LNCaP clone FGC (cell line): Measurements from ENCODE around the gene PRPF39.

Experiments used
- DNase-seq: peaks from one replicate; pipeline ENCODE4 v3.0.0-alpha.2; 2011; ENCODE audit warnings: low read depth
- H3K4me3 ChIP-seq: 2 replicates; pipeline ENCODE4 v1.5.1; 2011; ENCODE audit warnings: mild to moderate bottlenecking, low read depth, low read length, control low read depth
- CTCF ChIP-seq: IDR thresholded peaks from 2 replicates; pipeline ENCODE4 v1.5.1; 2012; ENCODE audit warnings: mild to moderate bottlenecking; ENCODE audit not compliant: control insufficient read depth, insufficient read depth; ENCODE audit errors: extremely low read depth

PRPF39 gene

DNA sequence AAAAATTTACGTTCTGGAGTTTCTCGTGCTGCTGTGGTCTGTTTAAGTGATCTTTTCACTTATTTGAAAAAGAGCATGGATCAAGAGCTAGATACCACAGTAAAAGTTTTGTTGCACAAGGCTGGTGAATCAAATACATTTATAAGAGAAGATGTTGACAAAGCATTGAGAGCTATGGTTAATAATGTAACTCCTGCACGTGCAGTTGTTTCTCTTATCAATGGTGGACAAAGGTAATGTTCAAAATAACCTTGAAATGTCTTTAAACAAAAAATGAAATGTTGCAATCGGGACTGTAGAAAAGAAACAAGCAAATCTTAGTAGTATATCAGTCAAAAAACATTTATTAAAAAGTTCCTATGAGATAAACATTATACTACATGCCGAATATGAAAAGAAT is 39.3 kb upstream of the PRPF39 start:
- no peak overlapping the region for H3K4me3 ChIP-seq
- no peak for TF ChIP-seq CTCF
- DNase-seq, result no peak

- no peak overlapping the region for H3K4me3 ChIP-seq
- no peak for TF ChIP-seq CTCF
- peak; percentile 67 for DNase-seq
Observed at GRCh38 chr14:45048385-45048784, 35.5 kb upstream of the PRPF39 start.

- DNase-seq, result no peak
- no peak overlapping the region for H3K4me3 ChIP-seq
- TF ChIP-seq CTCF, result no peak
Observed at GRCh38 chr14:45051180-45051579, 32.7 kb upstream of the PRPF39 start.

- no peak overlapping the region for H3K4me3 ChIP-seq
- DNase-seq, result no peak
- no peak for TF ChIP-seq CTCF
Observed at GRCh38 chr14:45051896-45052295, 32.0 kb upstream of the PRPF39 start.

- H3K4me3 ChIP-seq, result no peak overlapping the region
- no peak for TF ChIP-seq CTCF
Observed at GRCh38 chr14:45057349-45057748, 26.6 kb upstream of the PRPF39 start.

GRCh38 chr14:45057881-45058364 is 26.0 kb upstream of the PRPF39 start:
- no peak for DNase-seq
- H3K4me3 ChIP-seq, result no peak overlapping the region
- no peak for TF ChIP-seq CTCF

More at GRCh38 chr14:45057349-45057748, 26.6 kb upstream of the PRPF39 start:
- DNase-seq, result no peak

DNA sequence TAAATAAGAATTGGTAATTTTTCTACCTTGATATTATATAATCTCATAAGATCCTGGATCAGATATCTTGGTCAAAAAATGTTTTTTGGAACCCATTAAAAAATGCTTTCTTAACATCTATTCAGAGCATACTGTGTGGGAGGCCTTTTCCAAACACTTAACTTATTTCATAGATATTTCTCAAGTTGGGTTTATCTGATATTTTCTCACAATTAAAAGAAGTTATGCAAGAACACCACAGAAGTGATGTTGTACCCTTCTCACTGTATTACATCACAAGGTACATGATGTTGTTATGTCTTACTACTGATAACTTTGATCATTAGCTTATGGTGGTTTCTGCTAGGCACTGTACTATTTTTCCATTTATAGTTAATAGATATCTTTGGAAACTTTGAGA is 23.4 kb upstream of the PRPF39 start:
- no peak for TF ChIP-seq CTCF

More for the DNA sequence above, 23.4 kb upstream of the PRPF39 start:
- no peak overlapping the region for H3K4me3 ChIP-seq
- no peak for DNase-seq
